ENCODE data around the gene UBL3. TPM values are rescaled to one million over a fixed set of nuclear protein-coding genes. Genes with fewer than 3 reads are reported as not detected.

UBL3 gene
- total RNA-seq, 1 donor from 2014 or later: 16.1 TPM

DNA sequence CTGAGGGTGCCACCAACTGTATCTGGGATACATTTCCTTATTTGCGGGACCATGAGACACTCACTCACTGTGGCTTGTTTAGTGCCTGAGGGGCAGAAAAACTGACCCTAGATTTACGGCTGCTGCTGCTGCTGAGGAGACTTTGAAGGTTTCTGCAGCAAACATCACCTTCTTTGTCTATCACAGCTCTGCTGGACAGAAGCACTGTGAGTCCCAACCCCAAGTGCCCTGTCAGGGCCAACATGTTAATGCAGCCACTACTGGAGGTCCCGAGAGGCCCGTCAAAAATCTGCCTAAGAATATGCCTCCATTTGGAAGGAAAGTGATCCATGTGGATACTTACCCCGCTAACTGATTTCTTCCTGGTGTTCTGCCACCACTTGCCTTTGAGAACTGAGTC, 37.3 kb upstream of the UBL3 start:
- no peaks in the 10 kb centered on the region for H3K27me3 ChIP-seq (ENCODE audit: control insufficient read depth, insufficient read depth, low read length)
- H3K36me3 ChIP-seq (ENCODE audit: control insufficient read depth, insufficient read depth, low read length): no peaks in the 10 kb centered on the region
- no peak overlapping the region for H3K4me3 ChIP-seq (ENCODE audit: low read depth, low read length)
- TF ChIP-seq, protein P1, sequence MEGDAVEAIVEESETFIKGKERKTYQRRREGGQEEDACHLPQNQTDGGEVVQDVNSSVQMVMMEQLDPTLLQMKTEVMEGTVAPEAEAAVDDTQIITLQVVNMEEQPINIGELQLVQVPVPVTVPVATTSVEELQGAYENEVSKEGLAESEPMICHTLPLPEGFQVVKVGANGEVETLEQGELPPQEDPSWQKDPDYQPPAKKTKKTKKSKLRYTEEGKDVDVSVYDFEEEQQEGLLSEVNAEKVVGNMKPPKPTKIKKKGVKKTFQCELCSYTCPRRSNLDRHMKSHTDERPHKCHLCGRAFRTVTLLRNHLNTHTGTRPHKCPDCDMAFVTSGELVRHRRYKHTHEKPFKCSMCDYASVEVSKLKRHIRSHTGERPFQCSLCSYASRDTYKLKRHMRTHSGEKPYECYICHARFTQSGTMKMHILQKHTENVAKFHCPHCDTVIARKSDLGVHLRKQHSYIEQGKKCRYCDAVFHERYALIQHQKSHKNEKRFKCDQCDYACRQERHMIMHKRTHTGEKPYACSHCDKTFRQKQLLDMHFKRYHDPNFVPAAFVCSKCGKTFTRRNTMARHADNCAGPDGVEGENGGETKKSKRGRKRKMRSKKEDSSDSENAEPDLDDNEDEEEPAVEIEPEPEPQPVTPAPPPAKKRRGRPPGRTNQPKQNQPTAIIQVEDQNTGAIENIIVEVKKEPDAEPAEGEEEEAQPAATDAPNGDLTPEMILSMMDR (IDR thresholded peaks at IDR 0.05; ENCODE audit: insufficient read depth, low read length, severe bottlenecking): no peak
- DNase-seq (ENCODE audit: low read depth) (no peak), FAIRE-seq (no peak)

DNA sequence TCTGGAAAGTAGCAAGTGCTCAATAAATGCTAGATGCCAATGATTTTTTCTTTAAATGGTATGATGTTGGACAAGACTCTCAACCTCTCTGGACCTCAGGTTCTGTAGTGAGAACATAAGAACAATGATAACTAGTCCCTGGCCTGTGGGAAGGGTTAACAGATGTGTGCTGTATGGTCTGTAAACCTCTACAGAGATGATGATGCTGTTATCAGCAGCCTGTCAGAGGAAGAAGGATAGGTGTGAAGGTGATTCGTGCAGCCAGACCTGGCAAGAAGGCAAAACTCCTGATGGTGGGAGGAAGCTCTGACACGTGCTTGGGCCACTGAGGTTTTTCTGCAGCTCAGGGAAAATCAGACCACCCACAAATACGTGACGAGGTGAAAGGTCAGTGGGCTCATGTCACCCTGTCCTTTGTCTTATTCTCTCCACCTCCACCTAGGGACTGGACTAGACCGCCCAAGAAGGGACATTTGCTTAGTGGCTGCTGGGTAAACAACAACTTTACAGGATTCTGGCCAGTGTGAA, 36.7 kb upstream of the UBL3 start:
- Histone ChIP-seq H3K27me3 (ENCODE audit: control insufficient read depth, insufficient read depth, low read length) (no peaks in the 10 kb centered on the region), H3K4me3 (ENCODE audit: low read depth, low read length) (no peak overlapping the region), H3K36me3 (ENCODE audit: control insufficient read depth, insufficient read depth, low read length) (no peaks in the 10 kb centered on the region)
- FAIRE-seq: no peak
- DNase-seq (ENCODE audit: low read depth): no peak
- TF ChIP-seq, protein P1 (IDR thresholded peaks at IDR 0.05; ENCODE audit: insufficient read depth, low read length, severe bottlenecking): no peak

DNA sequence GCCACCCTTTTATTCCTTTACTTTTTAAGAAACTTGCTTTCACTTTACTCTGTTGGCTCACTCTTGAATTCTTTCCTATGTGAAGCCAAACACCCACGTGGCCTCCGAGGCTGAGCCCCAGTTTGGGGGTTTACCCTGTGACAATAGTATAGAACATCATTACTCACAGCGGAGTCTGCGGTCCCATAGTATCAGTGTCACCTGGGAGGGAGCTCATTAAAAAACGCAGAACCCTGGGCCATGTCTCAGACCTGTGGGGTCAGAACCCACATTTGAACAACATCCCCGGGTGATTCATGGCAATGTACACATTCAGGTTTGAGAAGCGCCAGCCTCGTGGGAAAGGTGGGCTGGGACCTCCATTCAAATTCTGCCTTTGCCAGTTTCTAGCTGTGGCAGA, 36.0 kb upstream of the UBL3 start:
- Histone ChIP-seq H3K27me3 (ENCODE audit: control insufficient read depth, insufficient read depth, low read length) (no peaks in the 10 kb centered on the region), H3K4me3 (ENCODE audit: low read depth, low read length) (no peak overlapping the region), H3K36me3 (ENCODE audit: control insufficient read depth, insufficient read depth, low read length) (no peaks in the 10 kb centered on the region)
- FAIRE-seq (no peak), DNase-seq (ENCODE audit: low read depth) (no peak)
- TF ChIP-seq, protein P1 (IDR thresholded peaks at IDR 0.05; ENCODE audit: insufficient read depth, low read length, severe bottlenecking): no peak

DNA sequence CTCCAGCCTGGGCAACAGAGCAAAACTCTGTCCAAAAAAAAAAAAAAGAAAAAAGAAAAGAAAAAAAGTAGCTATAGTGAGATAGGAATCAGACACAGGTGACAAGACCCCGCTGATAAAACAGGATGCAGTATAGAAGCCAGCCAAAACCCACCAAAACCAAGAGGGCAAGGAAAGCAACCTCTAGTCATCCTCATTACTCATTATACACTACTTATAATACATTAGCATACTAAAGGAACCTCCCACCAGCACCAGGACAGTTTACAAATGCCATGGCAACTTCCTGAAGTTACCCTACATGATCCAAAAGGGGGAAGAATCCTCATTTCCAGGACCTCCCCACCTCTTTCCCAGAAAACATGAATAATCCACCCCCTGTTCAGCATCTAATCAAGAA, 35.6 kb upstream of the UBL3 start:
- H3K4me3 ChIP-seq (ENCODE audit: low read depth, low read length): no peak overlapping the region
- no peak for FAIRE-seq
- no peaks in the 10 kb centered on the region for H3K27me3 ChIP-seq (ENCODE audit: control insufficient read depth, insufficient read depth, low read length)
- H3K36me3 ChIP-seq (ENCODE audit: control insufficient read depth, insufficient read depth, low read length): no peaks in the 10 kb centered on the region
- TF ChIP-seq, protein P1 (IDR thresholded peaks at IDR 0.05; ENCODE audit: insufficient read depth, low read length, severe bottlenecking): no peak
- no peak for DNase-seq (ENCODE audit: low read depth)

DNA sequence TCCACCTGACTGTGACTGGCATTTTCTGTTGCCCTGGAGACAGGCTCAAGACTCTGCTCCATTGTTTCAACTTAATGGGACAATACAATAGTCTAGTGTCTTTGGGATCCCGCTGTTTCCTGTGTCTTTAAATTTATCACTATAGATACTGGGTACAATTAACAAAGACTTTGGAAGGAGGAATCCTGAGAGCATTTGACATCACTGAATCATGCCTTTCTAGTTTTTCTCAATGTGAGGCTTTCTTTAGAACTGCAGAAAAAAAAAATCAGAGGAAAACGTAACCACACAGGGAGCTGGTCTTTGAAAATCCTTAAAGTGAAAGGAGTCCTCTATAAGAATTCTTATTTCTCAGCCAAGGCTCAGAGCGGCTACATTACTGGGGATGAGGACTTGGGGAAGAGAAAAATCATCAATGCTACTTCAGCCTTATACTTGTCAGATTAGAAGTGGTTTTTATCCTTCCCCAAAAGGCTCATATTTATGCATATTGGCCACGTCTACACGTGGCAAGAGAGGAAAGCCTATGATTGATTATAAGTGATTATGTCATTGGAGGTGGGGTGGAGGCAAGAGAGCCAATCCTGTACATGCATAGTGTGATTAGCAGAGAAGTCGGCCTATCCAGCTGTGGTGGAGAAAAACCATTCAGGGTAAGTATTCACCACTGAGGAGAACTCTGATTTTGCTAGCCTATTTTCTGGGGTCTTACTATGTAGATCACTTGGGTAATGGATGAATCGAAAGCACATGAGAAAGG, 34.4 kb upstream of the UBL3 start:
- no peak for DNase-seq (ENCODE audit: low read depth)
- H3K4me3 ChIP-seq (ENCODE audit: low read depth, low read length): no peak overlapping the region
- H3K27me3 ChIP-seq (ENCODE audit: control insufficient read depth, insufficient read depth, low read length): peaks cover 2% of the 10 kb centered on the region
- TF ChIP-seq, protein P1 (IDR thresholded peaks at IDR 0.05; ENCODE audit: insufficient read depth, low read length, severe bottlenecking): no peak
- no peaks in the 10 kb centered on the region for H3K36me3 ChIP-seq (ENCODE audit: control insufficient read depth, insufficient read depth, low read length)
- no peak for FAIRE-seq
